AG04450 (cell line): ENCODE measurements around the gene GABBR1. TPM values are rescaled to one million over a fixed set of nuclear protein-coding genes. Genes with fewer than 3 reads are reported as not detected.
"Not testable (repeated sequence)": the region's sequence is repeated elsewhere in the genome, so short reads cannot be mapped to it uniquely, and the experiment has no call there.

ENCODE experiments used
- CTCF ChIA-PET: fragments of 300-600, 350-600 bp; formaldehyde crosslinking; extraction: SDS; loops from one replicate; lab custom pipeline; 2022; ENCODE audit warnings: antibody characterized with exemption, inconsistent platforms; lab: Charles Lee
- POLR2A ChIA-PET: fragments of 350-600 bp; formaldehyde crosslinking; extraction: SDS; loops from one replicate; lab custom pipeline; 2021; ENCODE audit warnings: antibody characterized with exemption, inconsistent platforms; lab: Yijun Ruan, JAX
- DNase-seq: peaks from one replicate; pipeline ENCODE4 v3.0.0-alpha.2; 2011; ENCODE audit warnings: low read depth, low spot score
- H3K27ac ChIP-seq: one replicate; pipeline ENCODE4 v1.5.1; 2012; ENCODE audit warnings: low read depth, low read length, control low read depth
- H3K27me3 ChIP-seq: one replicate; pipeline ENCODE4 v1.6.0; 2012; ENCODE audit warnings: low read length; ENCODE audit not compliant: control insufficient read depth, insufficient read depth
- H3K4me3 ChIP-seq: 2 replicates; pipeline ENCODE4 v1.5.1; 2011; ENCODE audit warnings: mild to moderate bottlenecking, low read depth, low read length, control low read depth
- H3K9me3 ChIP-seq: 2 replicates; pipeline ENCODE4 v1.5.1; 2012; ENCODE audit warnings: low read length; ENCODE audit not compliant: control insufficient read depth, insufficient read depth
- CTCF ChIP-seq: IDR thresholded peaks from 2 replicates; pipeline ENCODE4 v1.5.1; 2011; ENCODE audit warnings: low read depth, low read length, control low read depth, inconsistent platforms
- polyA plus RNA-seq: library from polyadenylated mRNA; depleted of rRNA; stranded (reverse); fragments of >200 nt; gene quantifications from 2 replicates; pipeline ENCODE4 v1.2.3, GENCODE V29; 2011

GABBR1 gene
- polyA plus RNA-seq, 1 experiment: 14.6 TPM

DNA sequence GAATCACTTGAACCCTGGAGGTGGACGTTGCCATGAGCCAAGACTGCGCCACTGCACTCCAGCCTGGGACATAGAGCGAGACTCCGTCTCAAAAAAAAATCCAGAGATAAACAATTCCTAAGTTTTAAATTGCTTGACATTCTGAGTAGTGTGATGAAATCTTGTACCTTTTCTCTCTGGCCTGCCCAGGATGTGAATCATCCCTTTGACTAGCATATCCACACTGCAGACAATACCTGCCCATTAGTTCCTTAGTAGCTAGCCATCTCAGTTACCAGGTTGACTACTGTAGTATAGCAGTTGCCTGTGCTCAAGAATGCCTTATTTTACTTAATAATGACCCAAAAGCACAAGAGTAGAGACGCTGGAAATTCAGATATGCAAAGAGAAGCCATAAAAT, 45.1 kb upstream of the GABBR1 start:
- no peak for DNase-seq
- no peak overlapping the region for H3K27ac ChIP-seq
- H3K27me3 ChIP-seq: no peaks in the 10 kb centered on the region
- TF ChIP-seq CTCF: no peak
- ChIA-PET CTCF (interaction anchor here (4.0 kb wide), 1 partner anchor 25 kb away, joined by 24 read pairs; no protein-coding TSS in a partner anchor), POLR2A (no interaction called here)
- no peak overlapping the region for H3K4me3 ChIP-seq
- peaks cover 11% of the 10 kb centered on the region for H3K9me3 ChIP-seq

DNA sequence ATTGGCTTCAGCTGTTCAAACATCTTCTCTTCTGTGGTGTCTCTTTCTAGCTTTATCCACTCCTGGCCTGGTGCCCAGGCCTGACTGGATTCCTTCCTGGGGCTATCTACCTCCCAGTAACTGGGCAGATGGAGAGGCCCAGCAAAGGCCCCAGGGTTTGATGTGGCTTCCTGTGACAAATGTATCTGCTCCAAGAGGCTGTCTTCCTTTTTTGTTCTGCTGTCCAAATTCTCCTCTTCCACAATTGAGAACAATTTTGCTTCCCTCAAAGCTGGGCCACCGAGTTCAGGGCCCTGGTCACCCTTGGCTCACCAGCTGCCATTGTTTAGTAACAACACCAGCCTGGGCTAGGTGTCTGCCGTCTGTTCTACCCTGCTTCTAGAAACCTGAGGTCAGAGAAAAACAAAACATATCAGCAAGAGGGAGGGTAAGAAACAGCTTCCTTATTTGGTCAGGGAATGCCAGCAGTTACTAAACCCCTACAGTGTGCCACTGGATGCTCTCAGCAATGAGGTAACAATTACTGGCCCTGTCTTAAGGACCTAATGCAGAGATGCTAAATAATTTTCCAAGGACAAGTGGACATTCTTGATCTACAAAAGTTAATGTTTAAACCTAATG, 44.1 kb upstream of the GABBR1 start:
- POLR2A ChIA-PET: no interaction called here
- H3K4me3 ChIP-seq: no peak overlapping the region
- no peak overlapping the region for H3K27ac ChIP-seq
- CTCF ChIA-PET: interaction anchor here (1.3 to 4.0 kb wide), 2 partner anchors 24 to 27 kb away, joined by 5 to 24 read pairs; no protein-coding TSS in a partner anchor
- TF ChIP-seq CTCF: no peak
- H3K27me3 ChIP-seq: no peaks in the 10 kb centered on the region
- H3K9me3 ChIP-seq: peaks cover 11% of the 10 kb centered on the region
- DNase-seq: no peak

- Histone ChIP-seq H3K4me3 (no peak overlapping the region), H3K27me3 (no peaks in the 10 kb centered on the region), H3K9me3 (peaks cover 8% of the 10 kb centered on the region), H3K27ac (no peak overlapping the region)
- TF ChIP-seq CTCF: no peak
- no peak for DNase-seq
- ChIA-PET CTCF (interaction anchor here (1.3 to 4.0 kb wide), 2 partner anchors 22 to 25 kb away, joined by 5 to 24 read pairs; no protein-coding TSS in a partner anchor), POLR2A (no interaction called here)
Observed at GRCh38 chr6:29675561-29675960, 42.6 kb upstream of the GABBR1 start.

- DNase-seq: no peak
- CTCF ChIA-PET: interaction anchor here (2.6 kb wide), 1 partner anchor 21 kb away, joined by 22 read pairs; no protein-coding TSS in a partner anchor
- TF ChIP-seq CTCF: no peak
- H3K27ac ChIP-seq: no peak overlapping the region
- POLR2A ChIA-PET: no interaction called here
- no peaks in the 10 kb centered on the region for H3K9me3 ChIP-seq
- H3K27me3 ChIP-seq: no peaks in the 10 kb centered on the region
- H3K4me3 ChIP-seq: no peak overlapping the region
Observed at GRCh38 chr6:29674008-29674407, 41.0 kb upstream of the GABBR1 start.

DNA sequence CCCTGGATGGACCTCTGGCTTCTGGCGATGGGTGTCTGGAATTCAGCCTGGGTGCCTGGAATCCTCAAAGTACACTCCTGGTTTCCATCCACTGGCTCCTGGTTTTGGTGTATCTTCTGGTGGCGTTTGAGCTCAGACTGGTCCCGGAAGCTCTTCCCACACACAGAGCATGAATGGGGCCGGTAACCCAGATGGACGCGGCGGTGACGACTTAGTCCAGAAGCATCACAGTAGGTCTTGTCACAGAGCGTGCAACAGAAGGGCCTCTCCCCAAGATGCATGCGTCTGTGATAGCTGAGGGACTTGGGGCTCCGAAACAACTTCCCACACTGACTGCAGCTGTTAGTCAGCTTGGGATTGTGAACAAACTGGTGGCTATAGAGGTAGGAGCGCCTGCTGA, 40.2 kb upstream of the GABBR1 start:
- DNase-seq: no peak
- H3K27me3 ChIP-seq: no peaks in the 10 kb centered on the region
- H3K4me3 ChIP-seq: no peak overlapping the region
- TF ChIP-seq CTCF: no peak
- H3K9me3 ChIP-seq: no peaks in the 10 kb centered on the region
- CTCF ChIA-PET: interaction anchor here (2.6 kb wide), 1 partner anchor 20 kb away, joined by 22 read pairs; no protein-coding TSS in a partner anchor
- POLR2A ChIA-PET: no interaction called here
- H3K27ac ChIP-seq: no peak overlapping the region

- H3K4me3 ChIP-seq, H3K27me3 ChIP-seq, H3K9me3 ChIP-seq, DNase-seq, POLR2A ChIA-PET, H3K27ac ChIP-seq: not testable (repeated sequence)
- CTCF ChIA-PET: interaction anchor here (1.8 to 2.6 kb wide), 2 partner anchors 19 to 24 kb away, joined by 4 to 22 read pairs; no protein-coding TSS in a partner anchor
Observed at GRCh38 chr6:29672116-29672515, 39.1 kb upstream of the GABBR1 start.
